ENCODE measurements around the gene PUS7. TPM values are rescaled to one million over a fixed set of nuclear protein-coding genes. Genes with fewer than 3 reads are reported as not detected.

PUS7 gene
- total and polyA plus RNA-seq, 2 of the 8 experiments (the other 6 are each of a cell fraction or from before 2014, with no cell fraction given): 18.9 to 65.2 TPM

DNA sequence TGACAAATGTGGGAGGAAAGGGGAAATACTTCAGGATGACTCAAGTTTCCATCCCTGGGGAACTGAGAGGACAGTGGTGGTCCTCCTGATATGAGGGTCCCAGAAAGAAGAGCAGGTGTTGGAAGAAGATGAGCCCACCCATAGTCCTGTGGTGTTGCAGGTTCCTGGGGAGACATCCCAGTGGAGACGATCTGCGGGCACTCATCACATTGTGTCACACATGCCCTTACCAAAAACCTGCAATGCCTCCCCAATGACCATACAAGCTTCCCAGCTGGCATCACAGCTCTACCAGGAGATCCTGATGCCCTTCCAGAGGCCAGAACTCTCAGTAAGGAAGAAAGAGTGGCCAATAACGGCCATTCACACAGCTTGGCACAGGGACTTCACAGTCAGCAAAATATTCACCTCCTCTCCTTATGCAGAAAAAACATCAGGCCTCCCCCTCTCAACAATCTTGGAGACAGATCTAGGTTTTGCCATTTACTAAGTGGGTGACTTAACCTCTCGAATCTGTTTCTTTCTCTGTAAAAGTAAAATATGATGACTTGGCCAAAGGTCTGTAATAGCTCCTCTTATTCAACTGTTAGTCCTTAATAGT, 9.0 kb downstream of the PUS7 start (continued):
- TF ChIP-seq, protein P1, sequence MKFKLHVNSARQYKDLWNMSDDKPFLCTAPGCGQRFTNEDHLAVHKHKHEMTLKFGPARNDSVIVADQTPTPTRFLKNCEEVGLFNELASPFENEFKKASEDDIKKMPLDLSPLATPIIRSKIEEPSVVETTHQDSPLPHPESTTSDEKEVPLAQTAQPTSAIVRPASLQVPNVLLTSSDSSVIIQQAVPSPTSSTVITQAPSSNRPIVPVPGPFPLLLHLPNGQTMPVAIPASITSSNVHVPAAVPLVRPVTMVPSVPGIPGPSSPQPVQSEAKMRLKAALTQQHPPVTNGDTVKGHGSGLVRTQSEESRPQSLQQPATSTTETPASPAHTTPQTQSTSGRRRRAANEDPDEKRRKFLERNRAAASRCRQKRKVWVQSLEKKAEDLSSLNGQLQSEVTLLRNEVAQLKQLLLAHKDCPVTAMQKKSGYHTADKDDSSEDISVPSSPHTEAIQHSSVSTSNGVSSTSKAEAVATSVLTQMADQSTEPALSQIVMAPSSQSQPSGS (IDR thresholded peaks at IDR 0.05; ENCODE audit: low read length): no peak
- TF ChIP-seq, protein P2, sequence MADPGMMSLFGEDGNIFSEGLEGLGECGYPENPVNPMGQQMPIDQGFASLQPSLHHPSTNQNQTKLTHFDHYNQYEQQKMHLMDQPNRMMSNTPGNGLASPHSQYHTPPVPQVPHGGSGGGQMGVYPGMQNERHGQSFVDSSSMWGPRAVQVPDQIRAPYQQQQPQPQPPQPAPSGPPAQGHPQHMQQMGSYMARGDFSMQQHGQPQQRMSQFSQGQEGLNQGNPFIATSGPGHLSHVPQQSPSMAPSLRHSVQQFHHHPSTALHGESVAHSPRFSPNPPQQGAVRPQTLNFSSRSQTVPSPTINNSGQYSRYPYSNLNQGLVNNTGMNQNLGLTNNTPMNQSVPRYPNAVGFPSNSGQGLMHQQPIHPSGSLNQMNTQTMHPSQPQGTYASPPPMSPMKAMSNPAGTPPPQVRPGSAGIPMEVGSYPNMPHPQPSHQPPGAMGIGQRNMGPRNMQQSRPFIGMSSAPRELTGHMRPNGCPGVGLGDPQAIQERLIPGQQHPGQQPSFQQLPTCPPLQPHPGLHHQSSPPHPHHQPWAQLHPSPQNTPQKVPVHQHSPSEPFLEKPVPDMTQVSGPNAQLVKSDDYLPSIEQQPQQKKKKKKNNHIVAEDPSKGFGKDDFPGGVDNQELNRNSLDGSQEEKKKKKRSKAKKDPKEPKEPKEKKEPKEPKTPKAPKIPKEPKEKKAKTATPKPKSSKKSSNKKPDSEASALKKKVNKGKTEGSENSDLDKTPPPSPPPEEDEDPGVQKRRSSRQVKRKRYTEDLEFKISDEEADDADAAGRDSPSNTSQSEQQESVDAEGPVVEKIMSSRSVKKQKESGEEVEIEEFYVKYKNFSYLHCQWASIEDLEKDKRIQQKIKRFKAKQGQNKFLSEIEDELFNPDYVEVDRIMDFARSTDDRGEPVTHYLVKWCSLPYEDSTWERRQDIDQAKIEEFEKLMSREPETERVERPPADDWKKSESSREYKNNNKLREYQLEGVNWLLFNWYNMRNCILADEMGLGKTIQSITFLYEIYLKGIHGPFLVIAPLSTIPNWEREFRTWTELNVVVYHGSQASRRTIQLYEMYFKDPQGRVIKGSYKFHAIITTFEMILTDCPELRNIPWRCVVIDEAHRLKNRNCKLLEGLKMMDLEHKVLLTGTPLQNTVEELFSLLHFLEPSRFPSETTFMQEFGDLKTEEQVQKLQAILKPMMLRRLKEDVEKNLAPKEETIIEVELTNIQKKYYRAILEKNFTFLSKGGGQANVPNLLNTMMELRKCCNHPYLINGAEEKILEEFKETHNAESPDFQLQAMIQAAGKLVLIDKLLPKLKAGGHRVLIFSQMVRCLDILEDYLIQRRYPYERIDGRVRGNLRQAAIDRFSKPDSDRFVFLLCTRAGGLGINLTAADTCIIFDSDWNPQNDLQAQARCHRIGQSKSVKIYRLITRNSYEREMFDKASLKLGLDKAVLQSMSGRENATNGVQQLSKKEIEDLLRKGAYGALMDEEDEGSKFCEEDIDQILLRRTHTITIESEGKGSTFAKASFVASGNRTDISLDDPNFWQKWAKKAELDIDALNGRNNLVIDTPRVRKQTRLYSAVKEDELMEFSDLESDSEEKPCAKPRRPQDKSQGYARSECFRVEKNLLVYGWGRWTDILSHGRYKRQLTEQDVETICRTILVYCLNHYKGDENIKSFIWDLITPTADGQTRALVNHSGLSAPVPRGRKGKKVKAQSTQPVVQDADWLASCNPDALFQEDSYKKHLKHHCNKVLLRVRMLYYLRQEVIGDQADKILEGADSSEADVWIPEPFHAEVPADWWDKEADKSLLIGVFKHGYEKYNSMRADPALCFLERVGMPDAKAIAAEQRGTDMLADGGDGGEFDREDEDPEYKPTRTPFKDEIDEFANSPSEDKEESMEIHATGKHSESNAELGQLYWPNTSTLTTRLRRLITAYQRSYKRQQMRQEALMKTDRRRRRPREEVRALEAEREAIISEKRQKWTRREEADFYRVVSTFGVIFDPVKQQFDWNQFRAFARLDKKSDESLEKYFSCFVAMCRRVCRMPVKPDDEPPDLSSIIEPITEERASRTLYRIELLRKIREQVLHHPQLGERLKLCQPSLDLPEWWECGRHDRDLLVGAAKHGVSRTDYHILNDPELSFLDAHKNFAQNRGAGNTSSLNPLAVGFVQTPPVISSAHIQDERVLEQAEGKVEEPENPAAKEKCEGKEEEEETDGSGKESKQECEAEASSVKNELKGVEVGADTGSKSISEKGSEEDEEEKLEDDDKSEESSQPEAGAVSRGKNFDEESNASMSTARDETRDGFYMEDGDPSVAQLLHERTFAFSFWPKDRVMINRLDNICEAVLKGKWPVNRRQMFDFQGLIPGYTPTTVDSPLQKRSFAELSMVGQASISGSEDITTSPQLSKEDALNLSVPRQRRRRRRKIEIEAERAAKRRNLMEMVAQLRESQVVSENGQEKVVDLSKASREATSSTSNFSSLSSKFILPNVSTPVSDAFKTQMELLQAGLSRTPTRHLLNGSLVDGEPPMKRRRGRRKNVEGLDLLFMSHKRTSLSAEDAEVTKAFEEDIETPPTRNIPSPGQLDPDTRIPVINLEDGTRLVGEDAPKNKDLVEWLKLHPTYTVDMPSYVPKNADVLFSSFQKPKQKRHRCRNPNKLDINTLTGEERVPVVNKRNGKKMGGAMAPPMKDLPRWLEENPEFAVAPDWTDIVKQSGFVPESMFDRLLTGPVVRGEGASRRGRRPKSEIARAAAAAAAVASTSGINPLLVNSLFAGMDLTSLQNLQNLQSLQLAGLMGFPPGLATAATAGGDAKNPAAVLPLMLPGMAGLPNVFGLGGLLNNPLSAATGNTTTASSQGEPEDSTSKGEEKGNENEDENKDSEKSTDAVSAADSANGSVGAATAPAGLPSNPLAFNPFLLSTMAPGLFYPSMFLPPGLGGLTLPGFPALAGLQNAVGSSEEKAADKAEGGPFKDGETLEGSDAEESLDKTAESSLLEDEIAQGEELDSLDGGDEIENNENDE (IDR thresholded peaks at IDR 0.05; ENCODE audit: insufficient replicate concordance, low read length): no peak
- TF ChIP-seq CEBPB (IDR thresholded peaks at IDR 0.05; ENCODE audit: low read depth, low read length) (no peak), SP4 (IDR thresholded peaks at IDR 0.05; ENCODE audit: low read length) (no peak), POU5F1 (IDR thresholded peaks at IDR 0.05; ENCODE audit: low read depth, low read length) (no peak), RFX5 (IDR thresholded peaks at IDR 0.05; ENCODE audit: borderline replicate concordance, low read depth, low read length) (no peak), CHD2 (IDR thresholded peaks at IDR 0.05; ENCODE audit: low read length) (no peak)
